GM23248 (cell line): ENCODE data around the gene MAP1LC3B2.

ENCODE experiments used
- EZH2 ChIP-seq: fragments of 200-600 bp; sonication (generic); IDR thresholded peaks from 2 replicates; pipeline ENCODE4 v1.6.1; 2018; ENCODE audit warnings: antibody characterized with exemption, mild to moderate bottlenecking; ENCODE audit not compliant: insufficient read depth, poor library complexity, severe bottlenecking
- EZH2phosphoT487 ChIP-seq: fragments of 200-600 bp; sonication (generic); IDR thresholded peaks from 2 replicates; pipeline ENCODE4 v1.6.1; 2018; ENCODE audit warnings: antibody characterized with exemption, moderate library complexity, mild to moderate bottlenecking, low read depth; ENCODE audit not compliant: insufficient read depth

GRCh38 chr12:116551619-116551951 is 7.6 kb upstream of the MAP1LC3B2 start:
- TF ChIP-seq EZH2 (no peak), EZH2phosphoT487 (no peak)
